ENCODE results near the gene CEP72.
"Not testable (repeated sequence)": the region's sequence is repeated elsewhere in the genome, so short reads cannot be mapped to it uniquely, and the experiment has no call there.

The CEP72 gene

DNA sequence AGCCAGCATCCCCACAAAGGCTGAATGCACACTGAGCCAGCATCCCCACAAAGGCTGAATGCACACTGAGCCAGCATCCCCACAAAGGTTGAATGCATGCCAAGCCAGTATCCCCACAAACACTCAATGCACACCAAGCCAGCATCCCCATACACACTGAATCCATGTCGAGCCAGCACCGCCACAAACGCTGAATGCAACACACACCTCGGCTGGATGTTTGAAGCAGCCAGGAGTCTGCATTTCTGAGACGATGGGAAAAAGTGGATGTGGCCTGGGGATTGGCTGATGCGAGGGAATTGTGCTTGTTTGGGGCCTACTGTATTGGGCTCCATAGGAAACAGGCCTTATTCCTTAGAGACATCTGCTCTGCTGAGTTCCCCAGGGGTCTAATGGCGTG lies 30.9 kb upstream of the CEP72 start:
- DNase-seq: no peak

- no peak for DNase-seq
Measured at GRCh38 chr5:581941-582340, 30.2 kb upstream of the CEP72 start.

GRCh38 chr5:582445-582844 lies 29.7 kb upstream of the CEP72 start:
- not testable (repeated sequence) for DNase-seq

DNA sequence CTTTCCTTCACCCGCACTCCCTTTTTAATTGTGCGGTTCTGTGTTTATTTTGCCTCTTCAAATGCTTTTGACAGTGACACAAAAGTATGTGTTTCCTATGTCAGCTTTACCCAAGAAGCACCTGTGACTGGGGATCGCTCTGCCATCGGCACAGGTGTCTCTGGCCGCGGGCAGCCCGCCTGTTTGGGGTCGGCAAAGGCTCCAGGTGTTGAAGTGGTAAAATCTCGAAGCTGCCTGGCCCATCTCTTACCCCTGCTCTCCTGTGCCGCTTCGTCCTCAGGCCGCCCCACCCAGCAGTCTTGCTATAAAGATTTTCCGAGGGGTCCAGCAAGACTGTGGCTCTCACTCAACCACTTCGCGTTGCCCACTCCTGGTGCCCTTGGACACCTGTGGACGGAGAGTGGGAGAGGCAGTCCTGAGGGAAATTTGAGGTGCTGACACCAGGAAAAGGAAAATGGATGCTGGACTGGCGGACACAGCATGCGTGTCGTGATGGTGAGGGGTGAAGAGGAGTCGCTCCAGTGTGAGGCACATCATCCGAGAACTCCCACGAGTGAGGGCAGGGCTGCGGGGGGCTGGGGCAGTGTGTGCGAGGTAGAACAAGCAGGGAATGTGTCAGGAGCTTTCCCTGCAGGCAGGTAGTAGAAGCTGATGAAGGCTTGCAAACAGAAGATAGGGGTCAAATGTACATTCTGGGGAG lies 29.1 kb upstream of the CEP72 start:
- no peak for DNase-seq

GRCh38 chr5:583645-584044 lies 28.5 kb upstream of the CEP72 start:
- no peak for DNase-seq

DNA sequence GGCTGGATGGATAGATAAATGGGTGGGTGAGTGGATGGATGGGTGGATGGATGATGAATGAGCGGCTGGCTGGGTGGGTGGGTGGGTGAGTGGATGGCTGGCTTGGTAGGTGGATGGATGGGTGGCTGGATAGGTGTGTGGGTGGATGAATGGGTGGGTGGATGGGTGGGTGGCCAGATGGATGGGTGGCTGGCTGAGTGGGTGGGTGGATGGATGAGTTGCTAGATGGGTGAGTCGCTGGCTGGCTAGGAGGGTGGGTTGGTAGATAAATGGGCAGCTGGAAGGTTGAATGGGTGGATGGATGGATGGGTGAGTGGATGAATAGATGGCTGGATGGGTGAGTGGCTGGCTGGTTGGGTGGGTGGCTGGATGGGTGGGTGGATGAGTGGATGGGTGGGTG lies 27.9 kb upstream of the CEP72 start:
- no peak for DNase-seq

GRCh38 chr5:584846-585245 lies 27.3 kb upstream of the CEP72 start:
- no peak for DNase-seq

DNA sequence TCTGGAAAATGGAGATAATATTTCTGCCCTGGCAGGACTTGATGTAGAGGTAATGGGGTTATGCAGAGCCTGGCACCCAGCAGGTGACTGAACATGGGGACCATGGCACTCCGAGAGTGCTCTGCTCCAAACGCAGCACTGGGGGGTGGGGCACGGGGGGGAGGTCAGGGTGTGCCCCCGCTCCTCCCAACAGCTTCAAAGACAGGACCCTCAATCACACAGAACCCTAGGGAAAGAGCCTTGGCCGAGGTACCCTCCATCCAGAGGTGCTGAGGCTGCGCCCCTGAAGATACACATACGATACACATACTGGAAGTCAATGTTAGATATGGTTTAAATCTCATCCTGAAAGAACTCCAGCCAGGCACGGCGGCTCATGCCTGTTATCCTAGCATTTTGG lies 26.6 kb upstream of the CEP72 start:
- no peak for DNase-seq

DNA sequence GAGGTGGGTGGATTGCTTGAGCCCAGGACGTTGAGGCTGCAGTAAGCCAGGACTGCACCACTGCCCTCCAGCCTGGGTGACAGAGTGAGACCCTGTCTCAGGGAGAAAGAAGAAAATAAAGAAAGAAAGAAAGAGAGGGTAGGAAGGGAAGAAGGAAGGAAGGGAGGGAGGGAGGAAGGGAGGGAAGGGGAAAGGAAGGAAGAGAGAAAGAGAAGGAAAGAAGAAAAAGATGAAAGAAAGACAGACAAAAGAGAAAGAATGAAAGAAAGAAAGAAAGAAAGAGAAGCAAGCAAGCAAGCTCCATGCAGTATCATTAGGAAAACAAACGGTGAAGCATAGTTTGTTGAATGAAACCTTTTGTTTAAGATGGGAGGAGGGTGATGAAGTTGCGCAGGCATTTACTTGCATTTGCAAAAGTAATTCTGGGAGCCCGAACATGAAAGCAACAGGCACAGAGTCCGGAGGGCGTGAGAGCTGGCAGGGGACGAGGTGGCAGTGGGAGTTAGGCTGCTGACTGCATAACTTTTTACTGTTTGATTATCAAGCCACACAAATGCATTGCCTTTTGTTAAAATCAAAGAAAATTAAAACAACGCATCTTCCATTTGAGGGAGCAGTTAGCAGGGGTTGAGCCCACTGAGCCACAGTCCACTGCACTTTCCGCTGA lies 26.0 kb upstream of the CEP72 start:
- no peak for DNase-seq

- no peak for DNase-seq
Measured at GRCh38 chr5:586751-587285, 25.3 kb upstream of the CEP72 start.

GRCh38 chr5:587403-587802 lies 24.7 kb upstream of the CEP72 start:
- DNase-seq: no peak

DNA sequence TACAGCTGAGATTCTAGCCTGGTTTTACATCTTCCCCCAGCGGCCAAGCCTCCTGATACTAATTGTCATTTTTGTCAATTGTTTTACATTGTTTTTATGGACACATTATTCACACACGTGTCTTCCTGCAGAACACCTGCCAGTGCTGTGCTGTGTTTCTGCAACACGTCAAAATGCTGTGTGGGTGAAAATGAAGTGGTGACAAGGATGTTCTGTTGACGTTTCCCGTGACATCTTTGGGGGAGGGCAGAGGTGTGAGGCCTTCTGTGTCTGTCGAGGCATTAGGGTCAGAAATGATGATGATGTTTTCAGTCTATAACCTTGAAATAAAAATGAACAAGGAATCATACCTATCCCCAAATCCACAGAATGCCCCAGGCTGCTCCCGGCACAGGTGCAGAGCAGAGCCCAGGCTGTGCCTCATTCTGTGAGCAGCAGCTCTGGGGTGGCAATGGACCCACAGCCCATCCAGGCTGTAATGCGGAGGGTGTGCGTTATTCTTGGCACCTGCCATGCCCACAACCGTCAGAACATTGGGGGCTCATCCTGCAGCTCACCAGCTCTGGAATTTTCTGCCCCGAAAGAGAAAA lies 23.6 kb upstream of the CEP72 start:
- DNase-seq: no peak

DNA sequence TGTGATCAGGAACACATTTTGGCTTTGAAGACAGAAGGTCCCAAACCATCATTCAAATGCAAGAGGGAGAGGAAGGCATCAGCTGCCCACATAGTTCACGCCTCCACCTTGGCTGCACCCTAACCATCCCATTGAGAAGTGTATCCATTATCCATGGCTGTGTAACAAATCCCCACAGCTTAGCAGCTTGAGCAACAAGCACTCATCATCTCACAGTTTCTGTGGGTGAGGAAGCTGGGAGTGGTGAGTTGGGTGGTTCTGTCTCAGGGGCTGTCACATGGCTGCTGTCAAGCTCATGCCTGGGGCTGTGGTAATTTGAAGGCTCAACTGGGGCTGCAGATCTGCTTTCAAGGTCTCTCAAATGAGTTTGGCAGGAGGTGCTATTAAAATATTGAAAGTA lies 23.0 kb upstream of the CEP72 start:
- DNase-seq: no peak

GRCh38 chr5:589588-589987 lies 22.6 kb upstream of the CEP72 start:
- DNase-seq: no peak

DNA sequence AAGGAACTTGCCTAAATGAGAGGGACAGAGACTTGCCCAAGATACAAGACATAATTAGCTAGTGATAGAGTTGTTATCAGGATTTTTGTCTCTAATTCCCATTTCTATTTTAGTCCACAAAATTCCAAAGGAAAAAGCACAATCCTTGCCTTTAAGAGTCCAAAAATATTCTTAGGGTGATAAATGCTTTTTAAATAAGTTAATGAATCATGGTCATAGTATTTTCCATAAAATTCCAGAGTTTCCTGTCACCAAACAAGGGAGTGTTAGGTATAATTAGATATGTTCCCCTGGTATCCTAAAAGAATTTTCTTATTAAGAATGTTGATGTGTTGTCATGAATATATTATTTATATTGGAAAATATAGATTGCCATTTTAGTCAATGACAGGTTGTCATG lies 21.8 kb upstream of the CEP72 start:
- DNase-seq: no peak

DNA sequence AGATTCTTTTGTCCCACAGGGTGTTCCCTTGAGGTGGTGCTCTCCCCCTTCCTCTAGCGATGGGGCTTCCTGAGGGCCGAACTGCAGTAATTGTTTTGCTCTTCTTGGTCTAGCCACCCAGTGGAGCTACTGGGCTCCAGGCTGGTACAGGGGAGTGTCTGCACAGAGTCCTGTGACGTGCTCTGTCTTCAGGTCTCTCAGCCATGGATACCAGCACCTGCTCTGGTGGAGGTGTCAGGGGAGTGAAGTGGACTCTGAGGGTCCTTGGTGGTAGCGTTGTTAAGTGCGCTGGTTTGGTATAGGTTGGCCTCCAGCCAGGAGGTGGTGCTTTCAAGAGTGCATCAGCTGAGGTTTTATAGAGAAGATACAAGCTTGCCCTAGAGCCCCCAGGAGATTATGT lies 20.4 kb upstream of the CEP72 start:
- no peak for DNase-seq

DNA sequence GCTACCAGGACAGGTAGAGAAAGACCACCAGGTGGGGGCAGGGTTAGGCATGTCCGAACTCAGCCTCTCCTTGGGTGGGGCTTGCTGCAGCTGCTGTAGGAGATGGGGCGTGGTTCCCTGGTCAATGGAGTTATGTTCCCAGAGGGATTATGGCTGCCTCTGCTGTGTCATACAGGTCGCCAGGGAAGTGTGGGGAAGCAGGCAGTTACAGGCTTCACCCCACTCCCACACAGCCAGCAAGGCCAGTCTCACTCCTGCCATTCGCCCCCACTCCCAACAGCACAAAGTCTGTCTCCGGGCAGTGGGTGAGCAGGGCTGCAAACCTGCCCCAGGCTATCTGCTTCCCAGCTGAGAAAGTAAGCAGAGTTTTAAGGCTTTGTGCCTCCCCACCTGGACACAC lies 20.0 kb upstream of the CEP72 start:
- DNase-seq: no peak

DNA sequence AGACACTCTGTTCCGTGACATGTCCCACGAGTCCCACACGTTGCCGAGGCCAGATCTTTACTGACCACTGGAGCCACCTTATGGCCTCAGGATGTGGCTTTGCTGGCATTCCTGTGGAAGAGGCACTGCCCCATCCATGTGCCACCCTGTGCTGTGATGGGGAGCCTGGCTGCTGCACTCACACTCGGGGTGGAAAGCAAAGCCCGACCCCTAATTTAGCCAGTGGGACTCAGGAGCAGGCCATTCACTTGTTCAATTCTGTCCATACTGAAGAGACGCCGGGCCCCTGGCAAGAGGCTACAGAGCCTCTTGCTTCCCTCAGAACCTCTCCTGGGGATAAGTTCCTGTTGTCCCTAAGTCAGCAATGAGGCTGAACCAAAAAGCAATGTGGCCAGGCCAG lies 18.6 kb upstream of the CEP72 start:
- no peak for DNase-seq

GRCh38 chr5:594226-594860 lies 17.8 kb upstream of the CEP72 start:
- no peak for DNase-seq

DNA sequence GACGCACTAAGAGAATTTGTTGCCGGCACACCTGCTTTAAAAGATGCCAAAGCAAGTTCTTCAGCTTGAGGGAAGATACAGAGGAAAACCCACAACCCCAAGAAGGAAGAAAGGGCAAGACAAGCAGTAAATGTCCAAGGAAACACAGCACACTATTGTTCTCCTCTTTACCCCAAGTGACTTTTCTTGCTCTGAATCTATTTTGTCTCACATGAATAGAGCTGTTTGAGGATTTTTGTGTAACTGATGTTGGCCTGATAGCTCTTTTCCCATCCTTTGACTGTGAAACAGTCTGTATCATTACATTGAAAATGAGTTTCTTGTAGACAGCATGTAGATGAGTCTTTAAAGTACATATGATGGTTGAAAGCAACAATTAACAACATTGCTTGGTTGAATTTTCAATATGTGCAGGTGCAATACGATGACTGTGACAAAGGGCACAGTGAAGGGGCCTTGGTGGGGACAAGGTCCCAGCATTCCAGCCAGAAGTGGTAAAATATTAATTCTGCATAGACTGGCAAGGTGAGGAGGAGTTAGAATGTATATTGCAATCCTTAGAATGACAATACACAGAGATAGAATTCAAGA lies 16.8 kb upstream of the CEP72 start:
- no peak for DNase-seq

DNA sequence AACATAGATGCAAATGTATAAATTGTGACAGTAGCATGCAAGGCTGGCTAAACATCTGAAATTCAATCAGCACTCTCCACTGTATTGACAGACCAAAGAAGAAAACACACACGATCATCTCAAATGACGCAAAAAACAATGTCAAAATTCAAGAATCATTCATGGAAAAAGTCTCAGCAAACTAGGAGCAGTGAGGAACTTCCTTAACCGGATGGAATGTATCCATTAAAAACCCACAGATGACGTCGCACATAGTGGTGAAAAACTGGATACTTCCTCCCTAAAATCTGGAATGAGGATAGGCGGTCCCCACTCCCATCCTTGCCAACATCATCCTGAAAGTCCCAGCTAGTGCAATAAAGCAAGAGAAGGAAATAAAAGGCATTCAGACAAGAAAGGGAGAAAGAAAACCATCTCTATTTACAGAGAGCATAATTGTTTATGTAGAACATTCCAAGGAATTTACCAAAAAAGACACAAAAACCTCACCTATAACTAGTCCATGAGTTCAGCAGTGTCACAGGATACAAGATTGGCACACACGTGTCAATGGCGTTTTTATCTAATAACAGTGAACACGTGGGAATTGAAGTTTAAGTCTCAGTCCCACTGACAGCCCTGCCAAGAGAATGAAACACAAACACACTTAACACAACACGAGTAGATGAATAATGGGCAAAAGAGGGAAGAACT lies 14.1 kb upstream of the CEP72 start:
- DNase-seq: no peak

GRCh38 chr5:598564-598890 lies 13.6 kb upstream of the CEP72 start:
- no peak for DNase-seq
